Smooth muscle cell (in vitro differentiated cells): Measurements from ENCODE around the gene DQX1. TPM values are rescaled to one million over a fixed set of nuclear protein-coding genes. Genes with fewer than 3 reads are reported as not detected.
A peak's percentile ranks its signal among the peaks of the same experiment; 100 is the strongest.
"Not testable (repeated sequence)": the region's sequence is repeated elsewhere in the genome, so short reads cannot be mapped to it uniquely, and the experiment has no call there.

ENCODE experiments used
- DNase-seq: peaks from one replicate; lab custom pipeline; 2025; ENCODE audit not compliant: unreplicated experiment; lab: John Stamatoyannopoulos, UW
- H2AFZ ChIP-seq: fragments of 200-600 bp; sonication (generic); 2 replicates; pipeline ENCODE4 v1.6.0; 2016; ENCODE audit warnings: antibody characterized with exemption, low read depth, mild to moderate bottlenecking
- H3F3A ChIP-seq: fragments of 200-600 bp; sonication (generic); 2 replicates; pipeline ENCODE4 v1.6.0; 2017; ENCODE audit warnings: antibody characterized with exemption, low read depth
- H3K27ac ChIP-seq: fragments of 200-600 bp; sonication (generic); 2 replicates; pipeline ENCODE4 v1.5.1; 2016; ENCODE audit warnings: low read depth, mild to moderate bottlenecking
- H3K27me3 ChIP-seq: fragments of 200-600 bp; sonication (generic); 2 replicates; pipeline ENCODE4 v1.6.1; 2016; ENCODE audit warnings: low read depth, mild to moderate bottlenecking
- H3K36me3 ChIP-seq: fragments of 200-600 bp; sonication (generic); 2 replicates; pipeline ENCODE4 v1.5.1; 2016; ENCODE audit warnings: low read depth
- H3K4me1 ChIP-seq: fragments of 200-600 bp; sonication (generic); 2 replicates; pipeline ENCODE4 v1.5.1; 2016; ENCODE audit warnings: low read depth
- H3K4me2 ChIP-seq: fragments of 200-600 bp; sonication (generic); 2 replicates; pipeline ENCODE4 v1.6.0; 2016; ENCODE audit warnings: mild to moderate bottlenecking
- H3K4me3 ChIP-seq: fragments of 200-600 bp; sonication (generic); 2 replicates; pipeline ENCODE4 v1.5.1; 2016; ENCODE audit warnings: mild to moderate bottlenecking
- H3K79me2 ChIP-seq: fragments of 200-600 bp; sonication (generic); 2 replicates; pipeline ENCODE4 v1.6.0; 2016; ENCODE audit warnings: low read depth, mild to moderate bottlenecking
- H3K9ac ChIP-seq: fragments of 200-600 bp; sonication (generic); 2 replicates; pipeline ENCODE4 v1.6.0; 2016; ENCODE audit warnings: low read depth
- H3K9me3 ChIP-seq: fragments of 200-600 bp; sonication (generic); replicated peaks from 2 replicates; pipeline ENCODE4 v1.5.1; 2016; ENCODE audit warnings: low read depth
- H4K20me1 ChIP-seq: fragments of 200-600 bp; sonication (generic); 2 replicates; pipeline ENCODE4 v1.6.0; 2016; ENCODE audit warnings: low read depth
- CTCF ChIP-seq: fragments of 200-600 bp; sonication (generic); IDR thresholded peaks from 2 replicates; pipeline ENCODE4 v1.5.1; 2017; ENCODE audit warnings: borderline replicate concordance, mild to moderate bottlenecking, antibody characterized with exemption; ENCODE audit not compliant: insufficient read depth, poor library complexity, severe bottlenecking
- WGBS: methylation state at CpG from one replicate; pipeline ENCODE4 v1.1.7; 2016; ENCODE audit warnings: low lambda C conversion rate; 5-methylcytosine and 5-hydroxymethylcytosine counted together
- polyA plus RNA-seq: library from polyadenylated mRNA; unstranded; fragments of >200 nt; fragmentation: Nextera tagmentation; extraction: Ambion mirVana; gene quantifications from 2 replicates; pipeline ENCODE4 v1.2.1, GENCODE V29; 2016
- total RNA-seq: library from RNA; depleted of rRNA; stranded (reverse); fragments of >200 nt; gene quantifications from 2 replicates; pipeline ENCODE4 v1.2.3, GENCODE V29; 2014

The DQX1 gene
- total and polyA plus RNA-seq, 2 experiments from 2014 or later = 0.27 TPM; not detected in 1

DNA sequence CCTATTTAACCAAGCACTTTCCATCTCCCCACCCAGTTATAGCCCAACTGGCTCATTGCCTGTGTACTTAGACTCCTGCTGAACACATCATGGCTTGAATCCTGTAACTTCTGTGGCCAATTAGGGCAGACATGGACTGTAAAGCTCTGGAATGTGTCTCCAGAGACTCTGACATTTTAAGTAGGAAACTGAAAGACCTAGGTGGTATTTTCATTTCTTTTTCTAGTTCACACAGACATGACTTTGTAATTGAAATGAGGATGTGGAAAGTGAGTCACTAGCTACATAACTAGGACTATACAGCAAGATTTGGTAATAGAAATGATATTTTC lies 40.7 kb upstream of the DQX1 start:
- no peak for DNase-seq
- no peak overlapping the region for H2AFZ ChIP-seq
- H3F3A ChIP-seq = peaks cover 17% of the 10 kb centered on the region
- TF ChIP-seq CTCF = no peak
- no peaks in the 10 kb centered on the region for H3K27me3 ChIP-seq
- H3K27ac ChIP-seq = peak overlapping the region; percentile 89
- H3K4me3 ChIP-seq = no peak overlapping the region
- H4K20me1 ChIP-seq = no peaks in the 10 kb centered on the region
- no peak overlapping the region for H3K9ac ChIP-seq
- no peaks in the 10 kb centered on the region for H3K36me3 ChIP-seq
- H3K4me2 ChIP-seq = peak overlapping the region; percentile 65
- no peaks in the 10 kb centered on the region for H3K79me2 ChIP-seq
- no peaks in the 10 kb centered on the region for H3K9me3 ChIP-seq
- peaks cover 11% of the 10 kb centered on the region for H3K4me1 ChIP-seq

- 85% methylated on average over 7 of the region's 7 CpGs for WGBS
- Histone ChIP-seq H3K27me3 (no peaks in the 10 kb centered on the region), H2AFZ (no peak overlapping the region), H3K9me3 (no peaks in the 10 kb centered on the region), H4K20me1 (no peaks in the 10 kb centered on the region), H3K4me1 (peaks cover 11% of the 10 kb centered on the region), H3F3A (peaks cover 17% of the 10 kb centered on the region), H3K36me3 (no peaks in the 10 kb centered on the region), H3K4me2 (peak overlapping the region; percentile 5), H3K4me3 (no peak overlapping the region), H3K27ac (peak overlapping the region; percentile 89), H3K9ac (no peak overlapping the region), H3K79me2 (no peaks in the 10 kb centered on the region)
- TF ChIP-seq CTCF = no peak
- no peak for DNase-seq
Measured at GRCh38 chr2:74566076-74566753, 40.2 kb upstream of the DQX1 start.

DNA sequence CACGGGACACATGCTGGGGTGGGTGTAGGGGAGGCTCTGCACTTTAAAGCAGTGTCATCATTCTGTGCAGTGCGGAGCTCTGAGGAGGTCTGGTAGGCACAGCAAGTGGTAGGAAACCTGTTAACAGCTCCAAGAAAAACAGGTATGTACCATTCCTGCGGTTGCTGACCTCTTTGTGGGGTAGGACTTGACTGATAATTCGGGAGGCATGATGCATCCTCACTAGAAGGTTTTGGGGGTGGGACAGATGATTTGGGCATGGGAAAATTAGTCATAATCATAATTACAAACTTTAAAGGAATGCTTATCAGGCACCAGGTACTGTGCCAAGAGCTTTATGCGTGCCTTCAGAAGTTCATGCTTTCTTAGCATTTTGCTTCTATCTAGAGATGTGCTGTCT lies 38.2 kb upstream of the DQX1 start:
- Histone ChIP-seq H3K27ac (no peak overlapping the region), H4K20me1 (no peaks in the 10 kb centered on the region), H3K9ac (no peak overlapping the region), H3K36me3 (no peaks in the 10 kb centered on the region), H3K27me3 (no peaks in the 10 kb centered on the region), H3K4me1 (peaks cover 11% of the 10 kb centered on the region), H3K79me2 (no peaks in the 10 kb centered on the region), H3K4me2 (no peak overlapping the region), H3K4me3 (no peak overlapping the region), H3F3A (peaks cover 17% of the 10 kb centered on the region), H2AFZ (no peak overlapping the region), H3K9me3 (no peaks in the 10 kb centered on the region)
- WGBS = 88% methylated on average over 5 of the region's 5 CpGs
- DNase-seq = no peak
- TF ChIP-seq CTCF = no peak

DNA sequence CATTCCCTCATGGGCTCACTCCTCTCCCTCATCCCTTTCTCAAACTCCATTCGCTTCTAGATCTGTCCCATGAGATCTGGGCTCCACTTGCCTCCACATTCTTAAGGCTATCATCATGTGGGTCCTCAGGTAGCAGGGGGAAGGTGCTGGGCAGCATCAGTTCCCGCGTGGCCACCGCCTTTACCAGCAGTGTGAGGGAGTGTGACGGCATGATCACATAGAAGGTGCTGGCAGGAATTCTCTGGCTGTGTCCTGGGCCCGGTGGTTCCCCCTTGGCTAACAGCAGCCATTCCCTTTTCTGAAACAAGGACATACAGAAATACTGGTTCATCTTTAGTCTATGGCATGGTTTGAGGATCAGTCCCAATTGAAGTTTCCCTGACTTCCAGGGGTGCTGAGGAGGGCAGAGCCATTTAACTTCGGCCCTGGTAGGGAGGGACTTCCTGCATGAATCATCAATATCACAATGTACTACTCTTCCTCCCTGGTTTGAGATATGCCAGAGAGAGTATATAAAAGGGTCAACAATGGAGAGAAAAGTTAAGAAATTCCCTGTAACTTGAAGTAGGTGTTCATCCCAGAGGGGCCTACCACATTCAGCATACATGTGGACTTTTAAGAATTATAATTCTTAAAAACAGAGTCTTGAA lies 36.2 kb upstream of the DQX1 start:
- no peak overlapping the region for H3K27ac ChIP-seq
- no peak overlapping the region for H3K4me2 ChIP-seq
- peaks cover 10% of the 10 kb centered on the region for H3F3A ChIP-seq
- H4K20me1 ChIP-seq = no peaks in the 10 kb centered on the region
- no peaks in the 10 kb centered on the region for H3K36me3 ChIP-seq
- H3K4me1 ChIP-seq = no peaks in the 10 kb centered on the region
- no peak overlapping the region for H2AFZ ChIP-seq
- no peaks in the 10 kb centered on the region for H3K9me3 ChIP-seq
- H3K9ac ChIP-seq = no peak overlapping the region
- H3K27me3 ChIP-seq = no peaks in the 10 kb centered on the region
- no peak for TF ChIP-seq CTCF
- WGBS = 83% methylated on average over 7 of the region's 7 CpGs
- no peak overlapping the region for H3K4me3 ChIP-seq
- H3K79me2 ChIP-seq = no peaks in the 10 kb centered on the region
- DNase-seq = no peak

DNA sequence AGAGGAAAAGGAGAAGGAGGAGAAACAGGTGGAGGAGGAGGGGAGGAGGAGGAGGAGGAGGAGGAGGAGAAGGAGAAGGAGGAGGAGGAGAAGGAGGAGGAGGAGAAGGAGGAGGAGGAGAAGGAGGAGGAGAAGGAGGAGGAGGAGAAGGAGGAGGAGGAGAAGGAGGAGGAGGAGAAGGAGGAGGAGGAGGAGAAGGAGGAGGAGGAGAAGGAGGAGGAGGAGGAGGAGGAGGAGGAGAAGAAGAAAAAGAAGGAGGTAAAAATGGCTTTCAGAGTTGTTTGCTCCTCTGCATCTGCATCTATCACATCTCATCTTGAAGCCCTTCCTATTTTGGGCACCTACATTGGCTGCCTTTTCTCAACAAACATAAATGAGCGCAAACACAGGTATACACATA lies 35.0 kb upstream of the DQX1 start:
- not testable (repeated sequence) for H3K4me1 ChIP-seq, H4K20me1 ChIP-seq, H3K9ac ChIP-seq, H3K36me3 ChIP-seq, DNase-seq, H3K27me3 ChIP-seq, H2AFZ ChIP-seq, H3K27ac ChIP-seq, H3K4me2 ChIP-seq, H3K9me3 ChIP-seq, H3K79me2 ChIP-seq, H3F3A ChIP-seq, H3K4me3 ChIP-seq
- 100% methylated on average over 1 of the region's 1 CpG for WGBS
